Medulla oblongata (tissue), 1 donor: ENCODE data around the gene TUBA1C.
"Not testable (repeated sequence)": the region's sequence is repeated elsewhere in the genome, so short reads cannot be mapped to it uniquely, and the experiment has no call there.

ENCODE experiments used
- DNase-seq: peaks from one replicate; pipeline ENCODE4 v3.0.0-alpha.2; 2015; ENCODE audit errors: extremely low spot score

The TUBA1C gene

GRCh38 chr12:49264873-49265792 lies at the start of gene TUBA1C:
Gene TUBA1C, plus strand, starts transcription at chr12:49265082. Its CDS starts 100 bp downstream, at chr12:49265182.
- DNase-seq: peak; percentile 84

GRCh38 chr12:49219417-49220026 lies 45.4 kb upstream of the TUBA1C start:
- no peak for DNase-seq

- DNase-seq: no peak
Measured at GRCh38 chr12:49220972-49221371, 43.9 kb upstream of the TUBA1C start.

- DNase-seq: no peak
Measured at GRCh38 chr12:49223122-49223521, 41.8 kb upstream of the TUBA1C start.

- no peak for DNase-seq
Measured at GRCh38 chr12:49223590-49224369, 41.1 kb upstream of the TUBA1C start.

GRCh38 chr12:49225576-49226166 lies 39.2 kb upstream of the TUBA1C start:
- no peak for DNase-seq

GRCh38 chr12:49227713-49228112 lies 37.2 kb upstream of the TUBA1C start:
- DNase-seq: no peak

GRCh38 chr12:49228653-49229052 lies 36.2 kb upstream of the TUBA1C start:
- DNase-seq: no peak

GRCh38 chr12:49230176-49230804 lies 34.6 kb upstream of the TUBA1C start:
- DNase-seq: no peak

- peak; percentile 53 for DNase-seq
Measured at GRCh38 chr12:49230805-49231194, 34.1 kb upstream of the TUBA1C start.

GRCh38 chr12:49231878-49232655 lies 32.8 kb upstream of the TUBA1C start:
- peak; percentile 55 for DNase-seq

- peak; percentile 89 for DNase-seq
Measured at GRCh38 chr12:49232940-49233841, 31.7 kb upstream of the TUBA1C start.

- DNase-seq: peak; percentile 89
Measured at GRCh38 chr12:49233842-49234526, 30.9 kb upstream of the TUBA1C start.

GRCh38 chr12:49236423-49236822 lies 28.5 kb upstream of the TUBA1C start:
- DNase-seq: no peak

- no peak for DNase-seq
Measured at GRCh38 chr12:49243631-49244030, 21.3 kb upstream of the TUBA1C start.

GRCh38 chr12:49244176-49244575 lies 20.7 kb upstream of the TUBA1C start:
- no peak for DNase-seq

GRCh38 chr12:49251357-49251756 lies 13.5 kb upstream of the TUBA1C start:
- no peak for DNase-seq

GRCh38 chr12:49253033-49253623 lies 11.8 kb upstream of the TUBA1C start:
- no peak for DNase-seq

- not testable (repeated sequence) for DNase-seq
Measured at GRCh38 chr12:49255456-49255855, 9.4 kb upstream of the TUBA1C start.
